HG03045 (cell line): ENCODE data around the gene SDCCAG8.

Source experiments
- ATAC-seq: cut with Tn5 transposase; IDR thresholded peaks from one replicate; pipeline ENCODE4 v1.9.1; 2021; ENCODE audit warnings: mild to moderate bottlenecking, moderate library complexity; ENCODE audit not compliant: unreplicated experiment

SDCCAG8 gene

GRCh38 chr1:243477731-243478290 lies 222.0 kb downstream of the SDCCAG8 start:
- ATAC-seq = no peak

- no peak for ATAC-seq
Measured at GRCh38 chr1:243481101-243481500, 225.3 kb downstream of the SDCCAG8 start.

- no peak for ATAC-seq
Measured at GRCh38 chr1:243482141-243483022, 226.5 kb downstream of the SDCCAG8 start.

- ATAC-seq = no peak
Measured at GRCh38 chr1:243483071-243483771, 227.4 kb downstream of the SDCCAG8 start.

- no peak for ATAC-seq
Measured at GRCh38 chr1:243483952-243484351, 228.1 kb downstream of the SDCCAG8 start.

GRCh38 chr1:243487036-243487648 lies 231.3 kb downstream of the SDCCAG8 start:
- ATAC-seq = no peak

- peak; percentile 48 for ATAC-seq
Measured at GRCh38 chr1:243487649-243488227, 231.9 kb downstream of the SDCCAG8 start.

GRCh38 chr1:243488459-243489157 lies 232.8 kb downstream of the SDCCAG8 start:
- ATAC-seq = no peak

- no peak for ATAC-seq
Measured at GRCh38 chr1:243489158-243489527, 233.3 kb downstream of the SDCCAG8 start.

GRCh38 chr1:243489681-243490546 lies 234.1 kb downstream of the SDCCAG8 start:
- no peak for ATAC-seq

GRCh38 chr1:243490748-243491686 lies 235.2 kb downstream of the SDCCAG8 start:
- no peak for ATAC-seq

- no peak for ATAC-seq
Measured at GRCh38 chr1:243493156-243494129, 237.6 kb downstream of the SDCCAG8 start.

GRCh38 chr1:243494741-243495431 lies 239.0 kb downstream of the SDCCAG8 start:
- ATAC-seq = no peak

GRCh38 chr1:243495442-243496186 lies 239.8 kb downstream of the SDCCAG8 start:
- ATAC-seq = no peak

- ATAC-seq = no peak
Measured at GRCh38 chr1:243496187-243496646, 240.4 kb downstream of the SDCCAG8 start.

GRCh38 chr1:243496806-243497205 lies 241.0 kb downstream of the SDCCAG8 start:
- no peak for ATAC-seq
